SK-N-MC (cell line): Measurements from ENCODE around the gene CHN1.

Experiments
- EZH2 ChIP-seq: fragments of 200-600 bp; sonication (generic); IDR thresholded peaks from one replicate; pipeline ENCODE4 v1.6.1; 2017; ENCODE audit warnings: antibody characterized with exemption
- FOXP2 ChIP-seq: optimal IDR thresholded peaks from 2 replicates; pipeline ENCODE3; 2011; ENCODE audit warnings: mild to moderate bottlenecking, moderate library complexity; ENCODE audit not compliant: insufficient read depth; ENCODE audit errors: extremely low read length, control extremely low read depth
- POLR2AphosphoS5 ChIP-seq: IDR thresholded peaks from 2 replicates; pipeline ENCODE4 v1.6.1; 2012; ENCODE audit warnings: mild to moderate bottlenecking, low read depth, low read length, borderline replicate concordance

DNA sequence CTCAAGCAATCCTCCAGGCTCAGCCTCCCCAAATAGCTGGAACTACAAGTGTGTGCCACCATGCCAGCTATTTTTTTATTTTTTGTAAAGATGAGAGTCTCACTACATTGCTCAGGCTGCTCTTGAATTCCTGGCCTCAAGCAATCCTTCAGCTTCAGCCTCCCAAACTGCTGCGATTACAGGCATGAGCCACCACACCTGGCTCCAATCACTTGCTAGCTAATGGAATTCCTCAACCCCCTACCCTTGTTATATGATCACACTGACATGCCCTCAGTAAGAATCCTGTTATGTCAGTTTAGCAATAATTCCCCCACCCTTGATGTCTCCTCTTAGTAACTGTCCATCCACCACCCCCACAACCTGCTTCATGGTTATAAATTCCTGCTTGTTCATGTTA is 12.3 kb downstream of the CHN1 start:
- TF ChIP-seq POLR2AphosphoS5 (no peak), EZH2 (no peak), FOXP2 (no peak)
